Heart left ventricle (tissue), 16 donors: ENCODE measurements around the gene KRTAP9-6. TPM values are rescaled to one million over a fixed set of nuclear protein-coding genes. Genes with fewer than 3 reads are reported as not detected.
A peak's percentile ranks its signal among the peaks of the same experiment; 100 is the strongest.

Experiments
- ATAC-seq, 4 donors: fragments of 200-7000 bp; cut with Tn5 transposase; one replicate each; pipeline ENCODE4 v1.9.1; 2020 to 2022; ENCODE audit warnings: moderate library complexity in 4 of 4, mild to moderate bottlenecking in 3 of 4, moderate number of reproducible peaks in 1 of 4
- DNase-seq, 5 donors: peaks; one replicate each; pipeline ENCODE4 v3.0.0-alpha.2; 2020
- H3K27ac ChIP-seq, 12 donors: fragments of 200-600 bp; sonication (generic) in 4 of 12; one replicate each; pipeline versions ENCODE4 v1.5.0 to v1.8.0; 2016 to 2022; ENCODE audit warnings: mild to moderate bottlenecking in 2 of 12
- H3K27me3 ChIP-seq, 9 donors: fragments of 200-600 bp; sonication (generic) in 2 of 9; one replicate each; pipeline versions ENCODE4 v1.5.1 to v1.8.0; 2016 to 2022; ENCODE audit warnings: mild to moderate bottlenecking in 3 of 9
- H3K36me3 ChIP-seq, 9 donors: fragments of 200-600 bp; sonication (generic) in 2 of 9; one replicate each; pipeline versions ENCODE4 v1.5.0 to v1.8.0; 2018 to 2022; ENCODE audit warnings: mild to moderate bottlenecking in 2 of 9
- H3K4me1 ChIP-seq, 12 donors: fragments of 200-600 bp; sonication (generic) in 4 of 12; one replicate each; pipeline versions ENCODE4 v1.5.0 to v1.8.0; 2016 to 2022; ENCODE audit warnings: mild to moderate bottlenecking in 3 of 12
- H3K4me3 ChIP-seq, 12 donors: fragments of 200-600 bp; sonication (generic) in 4 of 12; one replicate each; pipeline versions ENCODE4 v1.5.0 to v1.8.0; 2017 to 2022; ENCODE audit warnings: mild to moderate bottlenecking in 9 of 12, moderate library complexity in 4 of 12
- H3K9me3 ChIP-seq, 12 donors: fragments of 200-600 bp; sonication (generic) in 4 of 12; one replicate each; pipeline versions ENCODE4 v1.5.0 to v1.8.0; 2016 to 2022; ENCODE audit warnings: mild to moderate bottlenecking in 1 of 12
- POLR2A ChIP-seq, 2 donors: fragments of 450-650 bp; IDR thresholded peaks; one replicate each; pipeline ENCODE4 v1.6.1; 2017; ENCODE audit warnings: antibody characterized with exemption in 2 of 2, mild to moderate bottlenecking in 2 of 2, moderate library complexity in 2 of 2
- WGBS, 4 donors: extraction: QIAGEN DNeasy Blood & Tissue Kit in 2 of 4; methylation state at CpG; one replicate each; pipeline versions ENCODE4 v1.1.5 to v1.1.7; 2013 to 2018; 5-methylcytosine and 5-hydroxymethylcytosine counted together
- intact Hi-C, 10 donors: fragments of 100-400 bp; cut with DNase I; formaldehyde crosslinking; loops; one replicate each; pipeline versions ENCODE4 v1.11.1 to v1.14.2; 2022
- polyA plus RNA-seq, 2 donors: library from polyadenylated mRNA; stranded (reverse); fragments of 200-250 nt; gene quantifications; one replicate each; pipeline ENCODE4 v1.2.3, GENCODE V29; 2013
- total RNA-seq, 9 donors: library from RNA; depleted of rRNA in 2 of 9; stranded (reverse); fragments of >200 nt in 2 of 9; fragmentation: NEBNext Ultra II Directional in 3 of 9; extraction: Animal tissue kit (Norgen Biotek cat#: 25700) in 3 of 9; gene quantifications; one replicate each; pipeline versions ENCODE4 v1.1.0 to v1.2.4, GENCODE V29; 2016 to 2023
- TF ChIP-seq, protein P1 (sequence below), 12 donors: fragments of 200-600 bp; sonication (generic) in 4 of 12; IDR thresholded peaks; one replicate each; pipeline versions ENCODE4 v1.5.0 to v1.8.0; 2018 to 2022; ENCODE audit warnings: antibody characterized with exemption in 12 of 12, mild to moderate bottlenecking in 5 of 12
- donor health status: ischemic (EF 13 %, LVEDD 7.1; RV severe dilation, severe dysfunction).
- donor health status: healthy with polysubstance abuse.
- donor health status: DM: no; HTN: yes; CAD: no.
- donor health status: DM: no; HTN: no; CAD: no.
- donor health status: ischemic (EF 25% LVEDD 6.9; RV normal size, moderate dysfunction).
- donor health status: ischemic (EF 25% LVEDD 5.7; RV mildly dilated, moderate dysfunction).
- donor health status: healthy.
- donor health status: DM: yes; HTN: yes; CAD: no.
- donor health status: ischemic (EF 35%, LVEDD 5.7; RV mildly dilated, moderate dysfunction).
- donor health status: nonischemic (EF 11% LVEDD 7.7; RV severe dilation, severe dysfunction).
- donor health status: DM: yes; HTN: yes; CAD: no.
- donor health status: PGD.
- donor health status: ischemic (EF 29% LVEDD 5.4; RV normal size, mild dysfunction).
- donor health status: nonischemic (EF 23%, LVEDD 6.1; RV moderate dilation, normal function).

Gene KRTAP9-6
- total and polyA plus RNA-seq, 11 donors: not detected

DNA sequence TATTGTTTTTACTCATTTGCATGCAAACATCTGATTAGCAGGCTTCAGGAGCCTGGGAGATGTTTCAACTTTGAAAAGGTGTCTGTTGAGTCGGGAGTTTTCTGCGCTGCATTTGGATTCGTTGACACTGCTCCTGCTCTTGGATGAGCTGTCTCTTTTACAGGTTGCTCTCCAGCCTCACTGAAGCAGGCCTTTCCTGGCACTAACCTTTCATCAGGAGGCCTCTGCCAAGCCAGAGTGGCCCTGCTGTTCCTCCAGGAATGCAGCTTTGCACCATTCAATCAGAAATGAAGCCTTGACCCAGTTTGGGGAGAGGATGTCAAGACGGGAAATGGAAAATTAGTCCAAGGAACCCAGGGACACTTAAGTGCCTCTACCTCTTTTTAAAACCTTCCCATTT lies 37.8 kb downstream of the KRTAP9-6 start:
- Histone ChIP-seq H3K9me3 (peaks cover 0 to 10% (median 0%) of the 10 kb centered on the region in 12 donors), H3K36me3 (no peaks in the 10 kb centered on the region), H3K4me3 (no peak overlapping the region), H3K27ac (peak overlapping the region in 1 of 12 donors; percentile 29), H3K4me1 (peaks cover 0 to 18% (median under 1%) of the 10 kb centered on the region in 12 donors), H3K27me3 (peaks cover 0 to 2% (median 0%) of the 10 kb centered on the region in 9 donors)
- 73 to 81% (median 77%) methylated on average over 4 of the region's 4 CpGs for WGBS, 4 donors
- ATAC-seq: no peak
- intact Hi-C loops: loop anchor here in 2 of 10 donors (2.0 to 10.0 kb wide), 2 partner anchors 162 kb away; partner anchors contain the start of gene KRT32 (in 1 of the 2)
- no peak for DNase-seq
- TF ChIP-seq, protein P1, sequence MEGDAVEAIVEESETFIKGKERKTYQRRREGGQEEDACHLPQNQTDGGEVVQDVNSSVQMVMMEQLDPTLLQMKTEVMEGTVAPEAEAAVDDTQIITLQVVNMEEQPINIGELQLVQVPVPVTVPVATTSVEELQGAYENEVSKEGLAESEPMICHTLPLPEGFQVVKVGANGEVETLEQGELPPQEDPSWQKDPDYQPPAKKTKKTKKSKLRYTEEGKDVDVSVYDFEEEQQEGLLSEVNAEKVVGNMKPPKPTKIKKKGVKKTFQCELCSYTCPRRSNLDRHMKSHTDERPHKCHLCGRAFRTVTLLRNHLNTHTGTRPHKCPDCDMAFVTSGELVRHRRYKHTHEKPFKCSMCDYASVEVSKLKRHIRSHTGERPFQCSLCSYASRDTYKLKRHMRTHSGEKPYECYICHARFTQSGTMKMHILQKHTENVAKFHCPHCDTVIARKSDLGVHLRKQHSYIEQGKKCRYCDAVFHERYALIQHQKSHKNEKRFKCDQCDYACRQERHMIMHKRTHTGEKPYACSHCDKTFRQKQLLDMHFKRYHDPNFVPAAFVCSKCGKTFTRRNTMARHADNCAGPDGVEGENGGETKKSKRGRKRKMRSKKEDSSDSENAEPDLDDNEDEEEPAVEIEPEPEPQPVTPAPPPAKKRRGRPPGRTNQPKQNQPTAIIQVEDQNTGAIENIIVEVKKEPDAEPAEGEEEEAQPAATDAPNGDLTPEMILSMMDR (IDR thresholded peaks at IDR 0.05): no peak

DNA sequence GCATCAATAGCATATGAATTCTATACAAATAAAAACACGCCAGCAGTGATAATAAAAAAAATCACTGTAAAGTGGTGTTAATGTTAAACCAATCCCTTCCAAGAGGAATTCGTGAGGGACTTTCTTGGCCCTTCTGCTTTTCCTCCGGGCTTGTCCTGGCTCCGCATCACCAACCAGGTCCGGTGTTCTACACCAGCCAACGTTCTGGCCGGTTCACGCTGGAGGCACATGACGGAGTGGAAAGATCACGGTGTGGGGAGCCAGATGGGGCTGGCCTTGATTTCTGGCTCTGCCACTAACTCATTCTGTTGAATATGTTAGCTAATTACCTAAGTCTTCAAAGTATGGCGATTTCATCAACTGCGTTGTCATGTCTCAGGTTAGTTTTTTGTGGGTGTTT lies 38.9 kb downstream of the KRTAP9-6 start:
- DNase-seq (no peak), ATAC-seq (no peak)
- peaks cover 0 to 2% (median 0%) of the 10 kb centered on the region in 9 donors for H3K27me3 ChIP-seq
- peaks cover 0 to 10% (median 0%) of the 10 kb centered on the region in 12 donors for H3K9me3 ChIP-seq
- no peak overlapping the region for H3K27ac ChIP-seq
- TF ChIP-seq, protein P1 (IDR thresholded peaks at IDR 0.05): no peak
- TF ChIP-seq POLR2A (IDR thresholded peaks at IDR 0.05): no peak
- H3K36me3 ChIP-seq: no peaks in the 10 kb centered on the region
- peaks cover 0 to 26% (median 1%) of the 10 kb centered on the region in 12 donors for H3K4me1 ChIP-seq
- no peak overlapping the region for H3K4me3 ChIP-seq
- intact Hi-C loops: loop anchor here in 1 of 10 donors (10.0 kb wide), 1 partner anchor 161 kb away; the partner anchor contains the start of gene KRT32
- 82 to 87% (median 83%) methylated on average over 12 of the region's 12 CpGs for WGBS, 4 donors

DNA sequence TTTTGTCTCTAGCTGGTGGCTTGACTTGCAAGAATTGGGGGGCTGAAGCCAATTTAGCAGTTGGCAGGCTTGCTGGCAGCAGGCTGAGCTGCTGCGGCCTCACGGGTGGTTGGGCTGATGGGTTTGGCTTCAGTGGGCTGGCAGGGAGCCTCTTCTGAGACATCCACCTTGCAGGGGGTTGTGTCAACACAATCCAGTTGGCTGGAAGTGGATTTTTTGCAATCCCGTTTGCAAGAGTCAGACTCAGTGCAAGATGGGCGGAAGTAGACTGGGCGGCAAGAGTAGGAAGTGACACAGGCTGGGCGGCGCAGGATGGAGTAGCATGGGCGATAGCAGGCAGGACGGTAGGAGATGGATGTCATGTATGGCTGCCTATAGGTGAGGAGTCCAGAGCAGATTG lies 42.5 kb downstream of the KRTAP9-6 start:
- H3K9me3 ChIP-seq: no peaks in the 10 kb centered on the region
- peak overlapping the region in 1 of 12 donors; percentile 84 for H3K27ac ChIP-seq
- H3K4me3 ChIP-seq: peak overlapping the region in 1 of 12 donors; percentile 12
- no peak for TF ChIP-seq POLR2A (IDR thresholded peaks at IDR 0.05)
- TF ChIP-seq, protein P1 (IDR thresholded peaks at IDR 0.05): no peak
- peaks cover 0 to 28% (median 1%) of the 10 kb centered on the region in 12 donors for H3K4me1 ChIP-seq
- WGBS, 4 donors: 76 to 85% (median 80%) methylated on average over 8 to 9 of the region's 9 CpGs
- H3K27me3 ChIP-seq: peaks cover 0 to 2% (median 0%) of the 10 kb centered on the region in 9 donors
- peak in 2 of 5 donors; percentile 26 to 69 for DNase-seq
- intact Hi-C loops: loop anchor here in 1 of 10 donors (10.0 kb wide), 1 partner anchor 157 kb away; the partner anchor contains the start of gene KRT32
- ATAC-seq: peak in 2 of 4 donors; percentile 44 to 58
- no peaks in the 10 kb centered on the region for H3K36me3 ChIP-seq

DNA sequence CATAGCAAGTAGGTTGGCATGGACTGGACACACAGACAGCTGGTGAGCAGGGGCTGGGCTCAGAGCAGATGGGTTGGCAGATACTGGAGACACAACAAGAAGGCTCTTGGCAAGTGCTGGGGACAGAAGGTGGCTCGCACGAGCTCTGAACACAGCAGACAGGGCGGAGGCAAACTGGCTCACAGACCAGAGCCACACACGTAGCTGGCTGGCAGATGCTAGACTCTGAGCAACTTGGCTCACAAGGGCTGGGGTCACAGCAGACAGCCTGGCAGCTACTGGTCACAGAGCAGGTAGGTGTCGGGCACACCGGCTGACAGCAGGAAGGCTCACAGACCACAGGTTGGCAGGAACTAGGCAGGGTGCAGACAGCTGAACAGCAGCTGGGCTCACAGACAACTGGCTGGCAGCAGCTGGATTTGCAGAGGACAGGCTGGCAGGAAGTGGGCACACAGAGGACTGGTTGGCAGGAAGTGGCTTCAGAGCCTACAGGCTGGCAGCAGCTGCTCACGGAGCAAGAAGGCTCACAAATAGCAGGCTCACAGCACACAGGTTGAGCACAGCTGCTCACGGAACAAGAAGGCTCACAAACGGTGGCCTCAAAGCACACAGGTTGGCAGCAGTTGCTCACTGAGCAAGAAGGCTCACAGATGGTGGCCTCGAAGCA lies 43.2 kb downstream of the KRTAP9-6 start:
- H3K4me1 ChIP-seq: peaks cover 0 to 28% (median 0%) of the 10 kb centered on the region in 12 donors
- peaks cover 0 to 2% (median 0%) of the 10 kb centered on the region in 9 donors for H3K27me3 ChIP-seq
- WGBS, 4 donors: 35 to 59% (median 45%) methylated on average over 8 to 10 of the region's 10 CpGs
- no peaks in the 10 kb centered on the region for H3K9me3 ChIP-seq
- intact Hi-C loops: loop anchor here in 1 of 10 donors (10.0 kb wide), 1 partner anchor 156 kb away; the partner anchor contains the start of gene KRT32
- DNase-seq: peak in 4 of 5 donors; percentile 49 to 85 (median 68)
- H3K27ac ChIP-seq: peak overlapping the region in 3 of 12 donors; percentile 10 to 84 (median 12)
- TF ChIP-seq, protein P1 (IDR thresholded peaks at IDR 0.05): no peak
- no peak for TF ChIP-seq POLR2A (IDR thresholded peaks at IDR 0.05)
- peak; percentile 58 to 96 (median 90) for ATAC-seq
- H3K36me3 ChIP-seq: no peaks in the 10 kb centered on the region
- H3K4me3 ChIP-seq: peak overlapping the region in 1 of 12 donors; percentile 16
